GM18870 (cell line): ENCODE data around the gene INO80.

Experiments used
- ATAC-seq: cut with Tn5 transposase; IDR thresholded peaks from one replicate; pipeline ENCODE4 v1.9.1; 2021; ENCODE audit warnings: moderate library complexity; ENCODE audit not compliant: unreplicated experiment

Gene INO80

GRCh38 chr15:40952301-40952900 lies 163.7 kb downstream of the INO80 start:
- no peak for ATAC-seq

DNA sequence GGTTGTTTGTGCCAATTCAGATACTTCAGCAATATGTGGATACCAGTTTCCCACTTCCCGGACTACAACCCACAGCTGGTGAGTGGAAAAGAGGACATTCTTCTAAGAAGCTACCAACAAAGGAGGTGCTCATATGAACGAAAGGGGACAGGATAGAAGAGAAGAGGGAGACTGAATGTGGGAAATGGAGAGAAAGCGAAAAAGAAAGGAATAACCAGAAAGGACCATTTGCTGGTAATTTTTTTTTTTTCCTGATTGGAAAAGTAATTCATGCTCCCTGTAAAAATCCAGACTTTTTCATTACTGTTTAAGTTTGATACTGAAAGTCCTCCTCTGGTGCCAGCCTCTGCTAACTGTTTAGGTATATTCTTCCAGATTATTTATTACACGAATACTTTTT lies 164.3 kb downstream of the INO80 start:
- ATAC-seq = no peak

- no peak for ATAC-seq
Measured at GRCh38 chr15:40949756-40950207, 166.3 kb downstream of the INO80 start.

- no peak for ATAC-seq
Measured at GRCh38 chr15:40948706-40949473, 167.2 kb downstream of the INO80 start.

DNA sequence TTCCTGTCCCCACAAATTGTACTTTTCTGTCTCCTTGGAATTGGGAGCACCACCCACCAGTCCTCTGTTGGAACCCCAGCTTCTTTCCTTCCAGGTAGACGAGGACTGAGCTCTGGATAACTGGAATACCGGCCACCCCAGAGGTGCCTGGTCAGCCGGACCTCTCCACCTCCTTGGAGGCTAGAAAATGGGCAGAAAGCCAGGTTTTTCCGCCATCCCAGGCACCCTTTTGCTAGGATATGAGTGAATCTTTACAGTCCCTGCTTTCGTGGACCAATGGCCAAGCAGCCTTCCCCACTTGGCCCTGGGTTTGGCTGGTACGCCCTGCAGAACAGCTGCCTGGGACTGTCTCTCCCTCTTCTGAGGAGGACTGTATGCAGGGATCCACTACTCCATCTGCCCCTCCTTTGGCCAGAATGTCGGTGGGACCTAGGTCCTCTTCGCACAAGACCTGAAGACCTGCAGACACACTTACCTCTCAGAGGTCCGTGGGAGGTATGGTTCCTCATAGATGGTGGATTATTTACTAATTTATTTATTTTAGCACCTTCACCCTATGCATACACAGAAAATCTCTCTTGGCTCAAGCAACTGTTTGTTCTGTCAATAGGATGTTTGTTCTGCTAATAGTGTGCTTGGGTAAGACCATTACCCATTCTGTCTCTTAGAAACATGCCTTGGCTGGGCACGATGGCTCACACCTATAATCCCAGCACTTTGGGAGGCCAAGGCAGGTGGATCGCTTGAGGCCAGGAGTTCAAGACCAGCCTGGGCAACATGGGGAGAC lies 171.4 kb downstream of the INO80 start:
- no peak for ATAC-seq

GRCh38 chr15:40943764-40944365 lies 172.2 kb downstream of the INO80 start:
- ATAC-seq = no peak

GRCh38 chr15:40942878-40943277 lies 173.2 kb downstream of the INO80 start:
- ATAC-seq = no peak

- no peak for ATAC-seq
Measured at GRCh38 chr15:40942337-40942854, 173.7 kb downstream of the INO80 start.

DNA sequence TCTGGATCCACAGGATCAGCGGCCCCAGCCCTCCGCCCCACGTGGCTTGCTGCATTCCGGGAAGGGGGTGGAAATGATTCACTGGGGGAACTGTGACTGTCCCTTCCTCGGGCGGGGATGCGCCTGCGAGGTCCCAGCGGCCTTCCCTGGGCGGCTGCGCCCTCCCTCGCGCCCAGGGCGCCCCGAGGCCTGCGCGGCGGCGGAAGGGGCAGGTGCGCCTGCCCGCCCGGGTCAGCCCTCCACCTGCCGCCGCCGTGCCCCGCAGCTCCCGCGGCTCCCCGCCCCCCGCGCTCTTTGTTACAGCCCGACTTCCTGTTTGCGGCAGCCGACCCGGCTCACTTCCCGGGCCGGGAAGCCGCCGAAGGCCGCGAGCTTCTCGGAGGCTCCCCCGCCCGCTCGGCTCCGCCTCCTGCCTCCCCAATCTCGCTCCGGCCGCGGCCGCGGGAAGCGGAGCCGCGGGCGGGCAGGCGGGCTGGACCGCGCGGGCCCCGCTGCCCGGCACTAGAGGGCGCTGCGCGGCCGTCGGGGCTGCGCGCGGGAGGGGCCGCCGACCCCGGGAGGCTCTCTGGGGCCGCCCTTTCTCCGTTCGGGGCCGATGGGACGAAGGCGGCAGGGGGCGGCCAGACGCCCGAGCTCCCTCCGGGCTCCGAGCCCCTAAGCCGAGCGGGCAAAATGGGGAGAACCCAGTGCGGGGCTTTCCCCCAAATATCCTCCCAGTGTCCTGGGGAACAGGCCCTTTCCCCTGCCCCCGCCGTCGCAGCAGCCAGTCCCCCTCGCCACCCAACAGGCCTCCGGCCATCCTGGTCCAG lies 174.3 kb downstream of the INO80 start:
- no peak for ATAC-seq

- ATAC-seq = no peak
Measured at GRCh38 chr15:40941068-40941527, 175.0 kb downstream of the INO80 start.

GRCh38 chr15:40940296-40940801 lies 175.7 kb downstream of the INO80 start:
- no peak for ATAC-seq

GRCh38 chr15:40938536-40938870 lies 177.6 kb downstream of the INO80 start:
- ATAC-seq = no peak

DNA sequence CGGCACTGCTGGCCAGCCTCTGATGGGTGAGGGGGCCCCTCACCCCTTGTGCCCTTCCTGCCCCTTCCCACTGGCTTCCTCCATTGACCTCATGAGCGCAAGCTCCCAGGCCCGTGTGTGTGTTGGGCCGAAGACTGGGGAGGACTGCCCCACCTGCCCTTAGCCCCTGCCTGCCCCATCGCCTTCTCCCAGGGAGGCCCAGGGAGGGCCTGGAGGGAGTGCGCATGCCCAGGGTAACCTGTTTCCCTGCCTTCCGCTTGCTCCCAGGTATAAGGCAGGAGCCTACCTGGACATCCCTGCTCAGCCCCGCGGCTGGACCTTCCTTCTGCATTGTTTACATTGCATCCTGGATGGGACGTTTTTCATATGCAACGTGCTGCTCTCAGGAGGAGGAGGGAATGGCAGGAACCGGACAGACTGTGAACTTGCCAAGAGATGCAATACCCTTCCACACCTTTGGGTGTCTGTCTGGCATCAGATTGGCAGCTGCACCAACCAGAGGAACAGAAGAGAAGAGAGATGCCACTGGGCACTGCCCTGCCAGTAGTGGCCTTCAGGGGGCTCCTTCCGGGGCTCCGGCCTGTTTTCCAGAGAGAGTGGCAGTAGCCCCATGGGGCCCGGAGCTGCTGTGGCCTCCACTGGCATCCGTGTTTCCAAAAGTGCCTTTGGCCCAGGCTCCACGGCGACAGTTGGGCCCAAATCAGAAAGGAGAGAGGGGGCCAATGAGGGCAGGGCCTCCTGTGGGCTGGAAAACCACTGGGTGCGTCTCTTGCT lies 178.1 kb downstream of the INO80 start:
- ATAC-seq = no peak

- ATAC-seq = no peak
Measured at GRCh38 chr15:40936709-40937666, 179.1 kb downstream of the INO80 start.

- ATAC-seq = no peak
Measured at GRCh38 chr15:40936234-40936708, 179.8 kb downstream of the INO80 start.

DNA sequence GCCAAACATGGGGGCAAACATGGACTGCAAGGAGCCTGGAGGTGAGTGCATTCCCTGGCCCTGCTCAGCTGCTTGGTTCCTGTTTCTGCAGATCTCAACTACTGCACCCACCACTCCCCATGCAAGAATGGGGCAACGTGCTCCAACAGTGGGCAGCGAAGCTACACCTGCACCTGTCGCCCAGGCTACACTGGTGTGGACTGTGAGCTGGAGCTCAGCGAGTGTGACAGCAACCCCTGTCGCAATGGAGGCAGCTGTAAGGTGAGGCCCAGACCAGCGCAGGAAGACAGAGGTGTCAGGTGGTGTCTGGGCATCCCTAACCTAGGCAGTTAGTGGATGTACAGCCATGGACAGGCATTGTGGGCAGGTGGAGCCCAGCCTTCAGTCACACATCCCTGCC lies 181.6 kb downstream of the INO80 start:
- ATAC-seq = no peak

- ATAC-seq = no peak
Measured at GRCh38 chr15:40933517-40933902, 182.6 kb downstream of the INO80 start.
